Lower leg skin (tissue), 4 donors: ENCODE results near the gene OGDH. TPM values are rescaled to one million over a fixed set of nuclear protein-coding genes. Genes with fewer than 3 reads are reported as not detected.
A peak's percentile ranks its signal among the peaks of the same experiment; 100 is the strongest.

Experiments used
- DNase-seq, 2 donors: peaks; one replicate each; pipeline ENCODE4 v3.0.0-alpha.2; 2019; ENCODE audit warnings: low spot score in 2 of 2
- H3K4me3 ChIP-seq: fragments of 200-600 bp; sonication (generic); 2 replicates; pipeline ENCODE4 v1.5.1; 2017; ENCODE audit warnings: mild to moderate bottlenecking, low read depth; ENCODE audit not compliant: poor library complexity, severe bottlenecking
- CTCF ChIP-seq, 3 donors: fragments of 450-650 bp; IDR thresholded peaks; one replicate each; pipeline ENCODE4 v1.5.1; 2016; ENCODE audit warnings: antibody characterized with exemption in 3 of 3, mild to moderate bottlenecking in 3 of 3, moderate library complexity in 2 of 3
- POLR2A ChIP-seq, 2 donors: fragments of 450-650 bp; IDR thresholded peaks; one replicate each; pipeline ENCODE4 v1.6.1; 2016 to 2017; ENCODE audit warnings: antibody characterized with exemption in 2 of 2, mild to moderate bottlenecking in 1 of 2, moderate library complexity in 1 of 2
- WGBS, 2 donors: methylation state at CpG; one replicate each; pipeline ENCODE4 v1.1.5; 2018; 5-methylcytosine and 5-hydroxymethylcytosine counted together
- intact Hi-C: fragments of 100-400 bp; cut with DNase I; formaldehyde crosslinking; loops from one replicate; pipeline ENCODE4 v1.15.0; 2023; ENCODE audit warnings: low total_unique reads
- total RNA-seq, 4 donors: library from RNA; depleted of rRNA; stranded (reverse); fragments of >200 nt; gene quantifications; one replicate each; pipeline ENCODE4 v1.1.0, GENCODE V29; 2016

Gene OGDH
- total RNA-seq, 4 donors from 2014 or later = 106 to 152 (median 126) TPM

- no peak for DNase-seq
- no peak overlapping the region for H3K4me3 ChIP-seq
- TF ChIP-seq CTCF (IDR thresholded peaks at IDR 0.05) (no peak), POLR2A (IDR thresholded peaks at IDR 0.05) (no peak)
- intact Hi-C loops = no loop called here
- 86 to 92% methylated on average over 4 of the region's 4 CpGs for WGBS, 2 donors
Observed at GRCh38 chr7:44664780-44665461, 58.5 kb downstream of the OGDH start.

GRCh38 chr7:44665531-44666213 lies 59.2 kb downstream of the OGDH start:
- DNase-seq = peak in 1 of 2 donors; percentile 3
- TF ChIP-seq CTCF (IDR thresholded peaks at IDR 0.05) = no peak
- TF ChIP-seq POLR2A (IDR thresholded peaks at IDR 0.05) = no peak
- 51 to 64% methylated on average over 9 of the region's 9 CpGs for WGBS, 2 donors

GRCh38 chr7:44666566-44666965 lies 60.1 kb downstream of the OGDH start:
- no peak for TF ChIP-seq POLR2A (IDR thresholded peaks at IDR 0.05)
- no peak for TF ChIP-seq CTCF (IDR thresholded peaks at IDR 0.05)
- peak in 1 of 2 donors; percentile 52 for DNase-seq
- no peak overlapping the region for H3K4me3 ChIP-seq
- intact Hi-C loops = no loop called here
- 89 to 92% methylated on average over 6 of the region's 6 CpGs for WGBS, 2 donors

More at GRCh38 chr7:44665531-44666213, 59.2 kb downstream of the OGDH start:
- intact Hi-C loops = no loop called here
- no peak overlapping the region for H3K4me3 ChIP-seq

GRCh38 chr7:44667190-44667589 lies 60.8 kb downstream of the OGDH start:
- intact Hi-C loops = no loop called here
- H3K4me3 ChIP-seq = no peak overlapping the region
- TF ChIP-seq CTCF (IDR thresholded peaks at IDR 0.05) = no peak
- TF ChIP-seq POLR2A (IDR thresholded peaks at IDR 0.05) = no peak
- WGBS, 2 donors = 86 to 89% methylated on average over 3 of the region's 3 CpGs
- DNase-seq = peak in 1 of 2 donors; percentile 2

GRCh38 chr7:44671069-44671468 lies 64.6 kb downstream of the OGDH start:
- intact Hi-C loops = no loop called here
- 89 to 92% methylated on average over 1 of the region's 1 CpG for WGBS, 2 donors
- no peak for DNase-seq
- no peak overlapping the region for H3K4me3 ChIP-seq
- TF ChIP-seq POLR2A (IDR thresholded peaks at IDR 0.05) = no peak
- no peak for TF ChIP-seq CTCF (IDR thresholded peaks at IDR 0.05)
